ENCODE measurements around the gene RETREG3.

Gene RETREG3

DNA sequence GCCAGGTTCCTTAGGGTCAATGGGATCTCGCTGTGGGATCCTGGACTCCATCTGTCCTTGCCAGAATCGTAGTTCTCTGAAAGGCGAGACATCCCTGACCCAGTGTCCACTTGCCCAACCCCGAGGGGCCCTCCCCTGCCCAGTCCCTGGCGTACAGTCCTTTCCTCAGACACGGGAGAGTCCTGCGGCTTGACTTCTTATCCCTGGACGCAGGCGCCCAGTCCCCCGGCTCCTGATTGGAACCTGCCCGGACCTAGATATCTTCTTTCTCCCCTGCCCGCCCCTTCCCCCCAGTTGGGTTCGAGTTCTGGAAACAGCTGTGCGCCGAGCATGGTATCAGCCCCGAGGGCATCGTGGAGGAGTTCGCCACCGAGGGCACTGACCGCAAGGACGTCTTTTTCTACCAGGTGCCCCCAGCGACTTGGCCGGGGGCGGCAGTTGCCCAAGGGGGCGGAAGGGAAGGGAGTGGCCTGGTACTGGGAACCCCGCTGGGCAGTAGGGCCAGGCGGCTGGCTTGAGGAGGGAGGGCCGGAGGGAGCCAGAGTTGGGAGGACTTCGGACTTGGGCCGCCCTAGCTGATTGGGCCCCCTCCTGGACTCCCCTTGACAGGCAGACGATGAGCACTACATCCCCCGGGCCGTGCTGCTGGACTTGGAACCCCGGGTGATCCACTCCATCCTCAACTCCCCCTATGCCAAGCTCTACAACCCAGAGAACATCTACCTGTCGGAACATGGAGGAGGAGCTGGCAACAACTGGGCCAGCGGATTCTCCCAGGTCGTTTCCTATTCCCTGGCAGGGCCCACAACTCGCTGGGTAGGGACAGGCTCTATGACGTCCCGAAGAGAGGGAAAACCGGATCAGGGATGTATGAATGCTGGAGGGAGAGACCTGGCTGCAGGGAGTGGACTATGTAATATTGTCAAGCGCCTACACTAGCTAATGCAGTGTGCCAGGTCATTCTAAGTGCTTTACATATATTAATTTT, 934 bp upstream of the RETREG3 start:
- peak; percentile 15 for DNase-seq

- no peak for DNase-seq
Measured at GRCh38 chr17:42608305-42609181, 631 bp downstream of the RETREG3 start.

DNA sequence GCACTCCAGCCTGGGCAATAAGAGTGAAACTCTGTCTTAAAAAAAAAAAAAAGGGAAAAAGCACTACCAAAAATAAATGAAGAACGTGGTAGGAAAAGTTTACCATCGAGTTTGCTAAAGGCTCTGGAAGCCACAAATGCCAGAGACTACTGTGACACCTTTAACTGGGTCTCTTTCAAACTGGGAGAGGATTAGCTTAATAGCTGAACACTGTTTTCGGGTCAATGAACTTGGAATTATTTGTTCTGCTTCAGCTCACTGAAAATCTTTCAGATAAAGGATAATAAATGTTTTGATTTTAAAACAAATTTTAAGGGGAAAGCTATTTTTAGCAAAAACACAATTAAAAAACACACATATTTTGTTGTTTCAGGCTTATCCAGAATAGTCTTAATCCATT, 1.4 kb downstream of the RETREG3 start:
- no peak for DNase-seq

DNA sequence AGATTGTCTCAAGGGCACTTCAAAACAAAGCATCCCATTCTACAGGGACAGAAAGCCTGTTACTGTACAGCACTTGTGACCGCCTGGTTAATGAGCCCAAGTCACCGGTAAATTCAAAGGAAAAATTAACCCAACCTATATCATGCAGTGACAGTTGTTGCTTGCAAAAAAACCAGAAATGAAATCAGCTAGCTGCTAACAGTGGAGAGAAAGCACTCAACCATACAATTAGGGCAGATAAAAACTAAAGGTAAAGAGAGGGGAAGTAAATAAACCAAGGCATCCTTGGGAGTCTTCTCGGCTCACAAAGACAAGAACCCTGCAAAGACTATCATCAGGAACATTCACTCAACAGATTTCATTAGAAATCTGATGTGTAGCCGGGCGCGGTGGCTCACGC, 5.9 kb downstream of the RETREG3 start:
- no peak for DNase-seq

DNA sequence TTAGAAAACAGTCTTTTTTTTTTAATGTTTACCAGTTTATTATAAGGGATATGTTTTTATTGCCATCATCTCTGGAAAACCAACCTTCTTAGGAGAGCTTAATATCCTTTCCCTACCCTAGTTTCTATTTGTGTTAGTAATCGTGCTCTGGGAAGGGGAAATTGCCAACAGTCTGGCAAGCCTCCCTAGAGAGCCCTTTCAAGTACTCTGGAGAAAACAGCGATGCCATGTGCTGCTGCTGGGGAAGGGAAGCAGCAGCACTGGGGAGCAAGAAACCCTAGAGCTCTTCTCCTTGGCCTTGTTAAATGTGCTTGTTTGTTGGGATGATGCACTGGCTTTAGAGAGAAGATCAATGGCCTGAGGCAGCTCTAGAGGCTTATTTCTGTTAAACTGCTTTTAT, 10.3 kb downstream of the RETREG3 start:
- DNase-seq: no peak

DNA sequence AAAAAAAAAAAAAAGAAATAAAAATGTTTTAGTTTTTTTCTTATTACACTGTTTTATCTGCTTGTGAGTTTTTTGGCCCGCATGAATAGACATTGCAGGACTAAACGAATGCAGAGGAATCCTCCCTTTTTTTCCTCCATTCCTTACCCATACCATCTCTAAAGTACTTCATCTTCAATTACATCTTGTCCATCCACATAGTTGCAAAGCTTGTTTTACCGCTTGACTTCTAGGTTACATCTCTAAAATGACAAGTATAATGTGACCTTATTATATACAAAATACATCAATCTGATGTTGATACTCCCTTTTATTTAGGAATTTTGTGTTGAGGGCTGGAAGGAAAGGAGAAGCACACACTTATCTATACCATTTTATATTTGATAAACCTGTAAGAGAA, 12.8 kb downstream of the RETREG3 start:
- no peak for DNase-seq

DNA sequence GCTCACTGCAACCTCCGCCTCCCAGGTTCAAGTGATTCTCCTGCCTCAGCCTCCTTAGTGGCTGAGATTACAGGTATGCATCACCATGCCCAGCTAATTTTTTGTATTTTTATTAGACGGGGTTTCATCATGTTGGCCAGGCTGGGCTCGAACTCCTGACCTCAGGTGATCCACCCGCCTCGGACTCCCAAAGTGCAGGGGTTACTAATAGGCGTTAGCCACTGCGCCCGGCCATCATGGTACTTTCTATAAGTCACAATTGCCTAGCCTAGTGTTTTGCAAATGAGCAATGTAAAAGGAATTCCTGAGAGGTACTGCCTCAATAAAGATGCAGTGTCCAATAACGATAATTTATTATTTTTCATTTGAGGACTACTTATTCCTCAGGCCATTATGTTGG, 17.8 kb downstream of the RETREG3 start:
- DNase-seq: no peak

DNA sequence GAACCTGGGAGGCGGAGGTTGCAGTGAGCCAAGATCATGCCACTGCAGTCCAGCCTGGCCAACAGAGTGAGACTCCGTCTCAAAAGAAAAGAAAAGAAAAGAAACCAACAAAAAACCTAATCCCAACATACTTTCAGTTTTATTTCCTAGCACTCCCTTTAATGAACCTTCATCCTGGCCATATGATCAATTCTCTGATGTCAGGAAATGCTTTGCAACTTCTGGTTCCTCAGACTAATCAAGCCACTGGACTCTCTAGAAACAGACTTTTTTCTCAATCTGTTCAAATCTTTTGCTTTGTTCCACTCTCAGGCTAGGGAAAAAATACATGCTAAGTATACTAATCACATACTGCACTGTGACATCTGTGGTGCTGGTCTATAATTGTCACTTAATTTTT, 18.3 kb downstream of the RETREG3 start:
- DNase-seq: no peak

DNA sequence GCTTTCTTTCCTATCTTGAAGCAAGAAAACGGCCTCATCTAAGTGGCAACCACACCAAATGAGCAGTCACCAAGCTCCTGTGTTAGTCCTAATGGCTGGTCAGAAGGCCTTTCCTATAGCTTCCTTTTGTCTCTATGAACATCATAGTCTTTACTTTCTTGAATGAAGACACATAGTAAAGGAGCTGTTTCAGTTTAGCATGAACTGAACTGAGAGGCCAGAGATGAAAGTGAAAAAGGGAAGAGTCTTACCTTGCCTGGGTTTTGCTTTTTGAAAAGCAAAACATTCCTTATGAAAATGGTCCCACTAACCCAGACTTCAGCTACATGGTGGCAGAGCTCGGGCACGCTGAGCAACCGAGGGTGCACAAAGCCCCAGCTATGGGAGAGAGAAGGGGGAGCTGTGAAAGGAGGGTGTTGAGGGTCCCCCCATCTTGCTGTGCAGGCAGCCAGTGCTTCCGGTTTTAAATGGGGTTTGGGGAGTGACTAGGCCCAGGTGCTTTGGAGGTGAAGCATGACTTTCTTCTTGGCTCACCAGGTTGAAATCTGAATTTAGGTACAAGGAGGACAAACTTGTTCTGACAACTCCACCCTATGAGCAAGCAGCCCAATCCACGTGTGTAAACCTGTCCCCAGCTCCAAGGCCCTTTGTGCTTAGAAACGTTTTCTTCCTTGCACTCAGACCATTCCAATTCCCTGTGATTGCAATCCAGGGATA, 22.5 kb downstream of the RETREG3 start:
- no peak for DNase-seq

DNA sequence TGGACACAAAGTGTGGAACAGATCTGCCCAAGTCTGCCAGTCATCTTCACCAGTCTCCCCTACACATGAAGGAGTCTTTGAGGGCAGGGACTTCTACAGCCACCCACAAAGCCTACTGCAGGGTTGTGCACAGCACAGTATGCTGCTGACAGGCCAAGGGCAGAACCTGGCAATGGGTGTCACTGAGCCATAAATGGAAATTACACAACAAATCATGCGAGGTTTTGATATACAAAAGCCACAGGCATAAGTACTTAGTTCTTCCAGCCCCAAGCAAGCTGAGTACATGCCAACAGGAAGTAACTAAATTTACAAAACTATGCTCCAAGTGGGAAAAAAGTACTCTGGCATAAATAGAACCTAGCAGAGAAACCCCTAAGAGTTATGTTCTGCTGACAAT, 23.8 kb downstream of the RETREG3 start:
- DNase-seq: no peak

- no peak for DNase-seq
Measured at GRCh38 chr17:42584880-42585279, 24.3 kb downstream of the RETREG3 start.

DNA sequence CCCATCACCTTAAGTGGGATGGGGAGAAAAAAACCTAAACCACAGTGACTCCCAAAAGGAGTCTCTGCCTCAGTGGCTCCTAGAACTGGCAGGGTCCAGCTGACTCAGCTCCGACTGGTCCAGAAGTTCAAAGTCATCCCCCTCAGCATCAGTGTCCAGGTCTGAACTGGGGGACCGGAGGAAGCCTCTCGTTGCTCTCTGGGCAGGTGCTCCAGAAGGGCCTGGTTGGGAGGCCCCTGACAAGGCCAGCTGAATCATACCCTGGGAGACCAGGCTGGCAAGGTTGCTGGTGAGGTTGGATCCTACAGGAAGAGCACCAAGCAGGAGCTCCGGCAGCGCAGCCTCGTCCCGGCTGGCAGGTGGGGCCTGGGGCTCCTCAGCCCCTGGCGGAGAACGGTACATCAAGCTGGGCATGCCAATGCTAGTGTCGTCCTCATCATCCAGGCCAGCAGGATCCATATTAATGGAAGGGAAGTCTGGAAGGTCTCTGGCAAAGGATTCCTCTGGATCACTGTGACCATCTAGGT, 27.4 kb downstream of the RETREG3 start:
- no peak for DNase-seq

DNA sequence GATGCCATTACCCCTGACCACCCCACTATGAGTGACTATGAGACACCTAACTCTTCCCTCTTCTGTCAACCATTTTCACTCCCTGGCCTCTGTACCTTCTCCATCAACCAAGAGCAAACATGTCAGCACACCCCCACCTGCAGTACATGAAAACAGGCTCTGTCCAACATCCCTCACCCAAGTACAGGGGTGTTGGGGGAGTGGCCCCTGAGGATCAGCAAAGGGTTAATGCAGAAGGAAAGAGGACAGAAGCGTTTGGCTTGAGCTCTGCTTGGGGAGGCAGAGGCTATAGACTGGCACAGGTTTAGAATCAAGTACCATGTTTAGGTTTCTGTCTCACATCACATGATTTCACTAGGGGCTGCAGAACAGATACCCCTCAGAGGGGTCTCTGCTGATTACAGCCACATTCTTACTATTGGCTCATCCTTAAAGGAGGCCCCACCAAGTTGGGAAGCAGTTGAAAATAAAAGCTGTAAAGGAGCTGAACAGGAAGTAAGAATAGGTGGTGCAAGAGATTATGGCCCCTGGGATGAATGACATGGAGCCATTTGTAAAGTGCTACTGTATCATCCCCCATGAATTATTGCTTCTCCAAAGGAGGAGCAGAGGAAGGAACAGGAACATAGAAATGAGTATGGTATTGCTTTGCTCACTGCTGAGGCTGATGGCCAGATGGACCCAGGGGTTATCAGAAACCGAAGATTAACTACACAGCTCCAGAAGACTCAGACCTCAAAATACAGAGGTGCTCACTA, 29.2 kb downstream of the RETREG3 start:
- DNase-seq: no peak

GRCh38 chr17:42578282-42578869, 30.8 kb downstream of the RETREG3 start:
- DNase-seq: peak; percentile 56

DNA sequence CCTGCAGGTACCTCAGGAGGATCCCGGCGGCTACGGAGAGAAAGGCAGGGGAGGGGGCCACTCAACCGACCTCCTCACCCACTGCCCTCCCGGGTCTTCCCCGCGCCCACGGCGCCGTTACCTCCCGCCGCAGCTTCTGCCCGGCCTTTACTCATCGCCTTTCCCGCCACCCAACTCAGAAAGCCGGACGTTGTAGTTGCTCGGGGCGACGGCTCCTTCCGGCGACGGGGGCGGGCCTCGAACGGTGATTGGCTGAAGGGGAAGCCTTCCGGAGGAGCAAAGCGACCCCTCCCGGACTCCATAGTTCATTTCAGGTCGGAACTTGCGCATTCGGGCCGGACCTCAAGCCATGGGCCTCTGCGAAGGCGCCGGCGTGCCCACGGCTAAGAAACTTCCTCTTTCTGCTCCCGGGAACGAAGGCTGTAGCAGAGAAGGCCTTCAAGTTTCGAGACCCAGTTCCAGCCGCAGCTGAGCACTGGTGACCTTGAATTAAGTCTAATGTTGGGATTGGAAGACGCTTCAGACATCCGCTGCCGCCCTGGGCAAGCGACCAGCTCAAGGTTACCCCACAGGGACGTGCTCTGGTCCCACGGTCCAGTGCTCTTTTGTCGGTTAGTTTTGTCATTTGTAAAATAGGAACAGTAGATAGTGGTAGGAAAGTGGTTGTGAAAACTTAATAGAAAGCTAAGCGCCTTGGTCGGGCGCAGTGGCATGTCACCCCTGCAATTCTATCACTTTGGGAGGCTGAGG, 31.5 kb downstream of the RETREG3 start, which contains the start of gene PSMC3IP:
TSS of gene PSMC3IP (minus strand) at position 198 of the 750 bp plus-strand sequence. CDS start at position 155, 43 bp downstream.
- peak; percentile 91 for DNase-seq

GRCh38 chr17:42577140-42577531, 32.0 kb downstream of the RETREG3 start:
- DNase-seq: no peak

GRCh38 chr17:42574463-42574862, 34.7 kb downstream of the RETREG3 start:
- DNase-seq: no peak

DNA sequence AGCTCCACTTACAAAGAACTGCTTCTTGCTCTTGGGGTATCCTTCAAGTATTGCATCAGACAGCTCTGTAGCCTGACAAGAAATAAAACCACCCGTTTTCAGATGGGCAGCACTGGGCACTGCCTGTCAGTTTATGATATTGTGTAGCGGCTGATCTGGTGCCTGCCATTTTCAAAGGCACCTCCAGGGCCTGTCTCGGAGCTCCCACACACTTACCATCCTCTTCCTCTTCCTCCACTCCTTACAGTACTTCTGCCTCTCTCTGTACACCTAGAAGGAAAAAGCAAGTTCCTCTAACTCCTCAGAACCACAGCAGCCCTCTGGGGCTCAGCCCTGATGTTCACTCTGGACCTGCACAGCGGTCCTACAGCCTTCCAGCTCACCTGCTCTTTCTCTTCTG, 36.1 kb downstream of the RETREG3 start:
- DNase-seq: no peak

DNA sequence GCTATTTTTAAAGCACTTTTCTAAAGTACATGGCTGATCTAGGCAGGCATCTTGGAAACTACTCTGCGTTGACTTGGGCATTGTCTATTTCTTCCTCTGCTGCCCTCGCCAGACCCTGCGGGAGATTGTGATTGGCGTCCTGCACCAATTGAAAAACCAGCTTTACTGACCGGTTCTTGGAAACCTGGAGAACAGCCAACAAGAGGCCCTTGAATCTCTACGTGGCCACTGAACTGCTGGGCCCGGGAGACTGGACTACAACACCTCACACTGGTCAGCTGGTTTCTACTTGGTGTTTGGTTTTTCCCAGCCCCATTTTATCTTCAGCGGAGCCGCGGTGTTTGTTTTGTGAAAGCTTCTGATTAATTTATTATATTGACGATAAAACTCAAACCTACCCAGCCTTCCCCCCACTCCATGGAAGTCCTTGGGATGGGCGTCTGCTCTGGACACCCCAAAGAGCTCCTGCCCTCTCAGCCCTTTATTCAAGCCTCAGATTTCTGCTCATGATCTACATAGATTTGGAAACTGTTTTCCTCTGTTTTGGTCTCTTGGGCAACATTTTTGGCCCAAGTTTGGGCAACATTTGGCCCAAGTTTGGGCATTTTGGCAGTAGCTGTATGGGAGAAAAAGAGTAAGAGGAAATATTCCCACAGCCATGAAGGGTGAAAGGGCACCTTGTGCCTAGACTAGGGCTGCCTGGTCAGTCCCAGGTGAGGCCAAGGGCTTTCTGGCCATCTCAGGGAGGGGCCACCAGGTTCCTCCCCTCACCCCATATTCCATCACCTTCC, 37.5 kb downstream of the RETREG3 start:
- no peak for DNase-seq
